HepG2 (cell line): ENCODE data around the gene HSD3B7. TPM values are rescaled to one million over a fixed set of nuclear protein-coding genes. Genes with fewer than 3 reads are reported as not detected.

Experiments used
- HDAC1 ChIP-seq: sonication (generic); formaldehyde crosslinking; IDR thresholded peaks from 2 replicates; pipeline ENCODE4 v1.5.1; 2020; ENCODE audit warnings: mild to moderate bottlenecking, missing genetic modification reagents
- KDM5A ChIP-seq: fragments of 200-600 bp; sonication (generic); IDR thresholded peaks from 2 replicates; pipeline ENCODE4 v1.7.0; 2018; ENCODE audit warnings: antibody characterized with exemption, mild to moderate bottlenecking, low read length, borderline replicate concordance
- KDM5B ChIP-seq: sonication (generic); formaldehyde crosslinking; IDR thresholded peaks from 2 replicates; pipeline ENCODE4 v1.4.0; 2020; ENCODE audit warnings: missing genetic modification reagents, mild to moderate bottlenecking, borderline replicate concordance
- MIXL1 ChIP-seq: IDR thresholded peaks from 2 replicates; pipeline ENCODE4 v1.6.1; 2016
- PHF5A ChIP-seq: IDR thresholded peaks from one replicate; pipeline ENCODE4 v1.6.1; 2018; ENCODE audit warnings: low read depth, missing genetic modification reagents; ENCODE audit not compliant: unreplicated experiment
- POLR2AphosphoS2 ChIP-seq: IDR thresholded peaks from 2 replicates; pipeline ENCODE4 v1.6.1; 2011; ENCODE audit warnings: low read depth, low read length, improper control_type of control experiment
- REXO4 ChIP-seq: sonication (generic); formaldehyde crosslinking; IDR thresholded peaks from 2 replicates; pipeline ENCODE4 v1.8.0; 2022; ENCODE audit warnings: missing genetic modification reagents, mild to moderate bottlenecking, borderline replicate concordance
- SRF ChIP-seq: IDR thresholded peaks from 2 replicates; pipeline ENCODE4 v1.6.1; 2011; ENCODE audit warnings: mild to moderate bottlenecking, low read depth, low read length, moderate library complexity
- SRSF1 ChIP-seq: fragments of 200-400 bp; formaldehyde crosslinking; optimal IDR thresholded peaks from 2 replicates; pipeline ENCODE3; 2017; ENCODE audit warnings: mild to moderate bottlenecking, low read depth, low read length, moderate library complexity
- TCF12 ChIP-seq, 2 experiments: fragments of 450-650 bp in 1 of 2; sonication (generic) in 1 of 2; formaldehyde crosslinking in 1 of 2; IDR thresholded peaks; 2 replicates each; pipeline versions ENCODE4 v1.6.1 to v1.8.0; 2017 to 2022; ENCODE audit warnings: antibody characterized with exemption in 1 of 2, mild to moderate bottlenecking in 1 of 2, missing genetic modification reagents in 1 of 2, moderate library complexity in 1 of 2
- TOE1 ChIP-seq: sonication (generic); formaldehyde crosslinking; IDR thresholded peaks from 2 replicates; pipeline ENCODE4 v1.4.0; 2020; ENCODE audit warnings: mild to moderate bottlenecking, missing genetic modification reagents
- ZNF17 ChIP-seq: sonication (generic); formaldehyde crosslinking; IDR thresholded peaks from 2 replicates; pipeline ENCODE4 v1.5.0; 2020; ENCODE audit warnings: mild to moderate bottlenecking, missing genetic modification reagents
- ZNF264 ChIP-seq: sonication (generic); formaldehyde crosslinking; IDR thresholded peaks from 2 replicates; pipeline ENCODE4 v1.4.0; 2020; ENCODE audit warnings: missing genetic modification reagents
- ZNF3 ChIP-seq: IDR thresholded peaks from 2 replicates; pipeline ENCODE4 v1.7.0; 2017; ENCODE audit warnings: inconsistent platforms
- ZNF326 ChIP-seq: sonication (generic); formaldehyde crosslinking; IDR thresholded peaks from 2 replicates; pipeline ENCODE4 v1.4.0; 2020; ENCODE audit warnings: missing genetic modification reagents, borderline replicate concordance
- ZNF335 ChIP-seq: sonication (generic); formaldehyde crosslinking; IDR thresholded peaks from 2 replicates; pipeline ENCODE4 v1.4.0; 2020; ENCODE audit warnings: missing genetic modification reagents
- ZNF569 ChIP-seq: sonication (generic); formaldehyde crosslinking; IDR thresholded peaks from 2 replicates; pipeline ENCODE4 v1.5.0; 2020; ENCODE audit warnings: mild to moderate bottlenecking, missing genetic modification reagents, moderate library complexity, borderline replicate concordance
- ZNF670 ChIP-seq: sonication (generic); formaldehyde crosslinking; IDR thresholded peaks from 2 replicates; pipeline ENCODE4 v1.8.0; 2022; ENCODE audit warnings: mild to moderate bottlenecking, missing genetic modification reagents, borderline replicate concordance
- ZNF720 ChIP-seq: sonication (generic); formaldehyde crosslinking; IDR thresholded peaks from 2 replicates; pipeline ENCODE4 v1.4.0; 2020; ENCODE audit warnings: missing genetic modification reagents
- polyA plus RNA-seq, 8 experiments: library from polyadenylated mRNA; depleted of rRNA in 3 of 8; stranded (reverse) in 7 of 8; unstranded in 1 of 8; fragments of >200 nt; fragmentation: Illumina TruSeq in 4 of 8; extraction: Trizol in 4 of 8; gene quantifications; 2 replicates each; pipeline versions ENCODE4 v1.2.1 to v1.2.3, GENCODE V29; 2011 to 2016; ENCODE audit warnings: low read depth in 4 of 8, missing spikeins in 1 of 8, mixed read lengths in 1 of 8; ENCODE audit not compliant: insufficient read depth in 1 of 8
- total RNA-seq, 5 experiments: library from RNA; depleted of rRNA; stranded (reverse); fragments of >200 nt; fragmentation: Illumina TruSeq; extraction: Trizol; gene quantifications; 2 replicates each; pipeline ENCODE4 v1.2.3, GENCODE V29; 2016; ENCODE audit warnings: low read depth in 1 of 5
- TF ChIP-seq, protein P1 (sequence below): sonication (generic); formaldehyde crosslinking; IDR thresholded peaks from 2 replicates; pipeline ENCODE4 v1.4.0; 2020; ENCODE audit warnings: mild to moderate bottlenecking, low read depth, missing genetic modification reagents
- TF ChIP-seq, protein P2 (sequence below): sonication (generic); formaldehyde crosslinking; IDR thresholded peaks from 2 replicates; pipeline ENCODE4 v1.8.0; 2022; ENCODE audit warnings: mild to moderate bottlenecking, missing genetic modification reagents, borderline replicate concordance
- TF ChIP-seq, protein P3 (sequence below): sonication (generic); formaldehyde crosslinking; IDR thresholded peaks from 2 replicates; pipeline ENCODE4 v1.4.0; 2020; ENCODE audit warnings: missing genetic modification reagents
- TF ChIP-seq, protein P4 (sequence below): sonication (generic); formaldehyde crosslinking; IDR thresholded peaks from 2 replicates; pipeline ENCODE4 v1.9.0; 2021; ENCODE audit warnings: missing genetic modification reagents, borderline replicate concordance

HSD3B7 gene
- total and polyA plus RNA-seq, 2 of the 13 experiments (the other 11 are each of a cell fraction or from before 2014, with no cell fraction given) = 32.9 to 69.7 TPM

DNA sequence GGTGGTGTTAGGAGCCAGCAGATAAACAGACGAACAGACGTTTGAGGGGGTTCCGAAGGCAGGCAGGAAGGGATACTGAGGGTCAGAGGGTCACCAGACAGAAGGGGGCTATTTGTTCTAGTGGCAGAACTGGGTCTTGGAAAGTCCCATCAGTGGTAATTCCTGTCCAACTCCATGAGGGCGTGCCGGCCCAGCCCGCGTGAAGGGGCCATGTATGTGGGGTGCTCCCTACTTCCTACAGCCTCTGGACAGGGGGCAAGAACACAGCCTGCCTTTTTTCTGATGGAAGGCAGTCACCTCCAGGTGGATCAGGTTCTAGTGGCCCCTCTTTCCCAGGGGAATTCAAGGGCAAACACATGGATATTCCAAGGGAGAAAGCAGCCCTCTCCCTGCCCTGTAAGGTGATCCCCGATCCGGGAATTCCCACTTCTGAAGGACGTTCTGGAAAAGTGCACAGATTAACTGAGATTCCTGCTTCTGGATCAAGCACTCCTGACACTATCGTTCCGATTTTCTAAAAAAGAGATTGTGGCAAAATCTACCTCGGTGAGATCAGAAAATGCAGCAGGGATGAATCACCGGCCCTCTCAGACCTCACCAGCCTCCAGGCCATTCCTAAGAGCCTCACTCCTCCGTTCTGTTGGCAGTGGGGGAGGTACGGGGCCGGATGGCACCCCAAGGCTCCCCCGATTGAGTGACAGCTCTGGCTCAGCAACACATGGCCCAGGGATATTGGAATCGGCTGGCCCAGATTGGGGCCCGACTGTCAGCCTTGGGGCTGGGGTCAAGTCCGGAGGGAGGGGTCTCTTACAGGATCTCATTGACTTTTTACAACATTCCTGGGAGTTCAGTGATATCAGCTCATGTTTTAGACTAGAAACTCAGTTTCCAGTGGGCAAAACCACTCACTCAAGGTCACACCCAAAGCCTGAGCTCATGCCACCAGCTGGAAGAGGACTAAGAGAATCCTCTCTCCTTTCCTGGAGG lies 13.0 kb downstream of the HSD3B7 start (continued):
- TF ChIP-seq SRF = no peak
- no peak for TF ChIP-seq ZNF3 (CRISPR knock-in tag)
- TF ChIP-seq HDAC1 (CRISPR knock-in tag) = no peak; the same call in none of the 2 replicates
- TF ChIP-seq TOE1 (CRISPR knock-in tag) = no peak
- TF ChIP-seq, protein P1, sequence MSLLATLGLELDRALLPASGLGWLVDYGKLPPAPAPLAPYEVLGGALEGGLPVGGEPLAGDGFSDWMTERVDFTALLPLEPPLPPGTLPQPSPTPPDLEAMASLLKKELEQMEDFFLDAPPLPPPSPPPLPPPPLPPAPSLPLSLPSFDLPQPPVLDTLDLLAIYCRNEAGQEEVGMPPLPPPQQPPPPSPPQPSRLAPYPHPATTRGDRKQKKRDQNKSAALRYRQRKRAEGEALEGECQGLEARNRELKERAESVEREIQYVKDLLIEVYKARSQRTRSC = no peak
- no peak for TF ChIP-seq KDM5A
- TF ChIP-seq TCF12 (IDR thresholded peaks at IDR 0.05) = no peak
- TF ChIP-seq TCF12 (CRISPR knock-in tag; IDR thresholded peaks at IDR 0.05) = 0 out of 2 replicates have a peak, but pooled peaks have one; percentile 44
- no peak for TF ChIP-seq PHF5A
- TF ChIP-seq, protein P2, sequence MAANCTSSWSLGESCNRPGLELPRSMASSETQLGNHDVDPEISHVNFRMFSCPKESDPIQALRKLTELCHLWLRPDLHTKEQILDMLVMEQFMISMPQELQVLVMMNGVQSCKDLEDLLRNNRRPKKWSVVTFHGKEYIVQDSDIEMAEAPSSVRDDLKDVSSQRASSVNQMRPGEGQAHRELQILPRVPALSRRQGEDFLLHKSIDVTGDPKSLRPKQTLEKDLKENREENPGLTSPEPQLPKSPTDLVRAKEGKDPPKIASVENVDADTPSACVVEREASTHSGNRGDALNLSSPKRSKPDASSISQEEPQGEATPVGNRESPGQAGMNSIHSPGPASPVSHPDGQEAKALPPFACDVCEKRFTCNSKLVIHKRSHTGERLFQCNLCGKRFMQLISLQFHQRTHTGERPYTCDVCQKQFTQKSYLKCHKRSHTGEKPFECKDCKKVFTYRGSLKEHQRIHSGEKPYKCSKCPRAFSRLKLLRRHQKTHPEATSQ (CRISPR knock-in tag) = no peak; the same call in 1 of the 2 replicates
- no peak for TF ChIP-seq ZNF264 (CRISPR knock-in tag)
- TF ChIP-seq ZNF720 (CRISPR knock-in tag) = no peak
- peak; percentile 92 for TF ChIP-seq ZNF670
- TF ChIP-seq ZNF569 (CRISPR knock-in tag) = no peak
- no peak for TF ChIP-seq POLR2AphosphoS2
- TF ChIP-seq ZNF326 = no peak
- TF ChIP-seq, protein P3, sequence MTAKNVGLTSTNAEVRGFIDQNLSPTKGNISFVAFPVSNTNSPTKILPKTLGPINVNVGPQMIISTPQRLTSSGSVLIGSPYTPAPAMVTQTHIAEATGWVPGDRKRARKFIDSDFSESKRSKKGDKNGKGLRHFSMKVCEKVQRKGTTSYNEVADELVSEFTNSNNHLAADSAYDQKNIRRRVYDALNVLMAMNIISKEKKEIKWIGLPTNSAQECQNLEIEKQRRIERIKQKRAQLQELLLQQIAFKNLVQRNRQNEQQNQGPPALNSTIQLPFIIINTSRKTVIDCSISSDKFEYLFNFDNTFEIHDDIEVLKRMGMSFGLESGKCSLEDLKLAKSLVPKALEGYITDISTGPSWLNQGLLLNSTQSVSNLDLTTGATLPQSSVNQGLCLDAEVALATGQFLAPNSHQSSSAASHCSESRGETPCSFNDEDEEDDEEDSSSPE (CRISPR knock-in tag) = 0 out of 2 replicates have a peak, but pooled peaks have one; percentile 6
- TF ChIP-seq REXO4 (CRISPR knock-in tag) = no peak
- TF ChIP-seq MIXL1 (CRISPR knock-in tag) = peak; percentile 13; the same call in 1 of the 2 replicates
- peak; percentile 7 for TF ChIP-seq SRSF1
- TF ChIP-seq ZNF17 (CRISPR knock-in tag) = no peak
- TF ChIP-seq, protein P4, sequence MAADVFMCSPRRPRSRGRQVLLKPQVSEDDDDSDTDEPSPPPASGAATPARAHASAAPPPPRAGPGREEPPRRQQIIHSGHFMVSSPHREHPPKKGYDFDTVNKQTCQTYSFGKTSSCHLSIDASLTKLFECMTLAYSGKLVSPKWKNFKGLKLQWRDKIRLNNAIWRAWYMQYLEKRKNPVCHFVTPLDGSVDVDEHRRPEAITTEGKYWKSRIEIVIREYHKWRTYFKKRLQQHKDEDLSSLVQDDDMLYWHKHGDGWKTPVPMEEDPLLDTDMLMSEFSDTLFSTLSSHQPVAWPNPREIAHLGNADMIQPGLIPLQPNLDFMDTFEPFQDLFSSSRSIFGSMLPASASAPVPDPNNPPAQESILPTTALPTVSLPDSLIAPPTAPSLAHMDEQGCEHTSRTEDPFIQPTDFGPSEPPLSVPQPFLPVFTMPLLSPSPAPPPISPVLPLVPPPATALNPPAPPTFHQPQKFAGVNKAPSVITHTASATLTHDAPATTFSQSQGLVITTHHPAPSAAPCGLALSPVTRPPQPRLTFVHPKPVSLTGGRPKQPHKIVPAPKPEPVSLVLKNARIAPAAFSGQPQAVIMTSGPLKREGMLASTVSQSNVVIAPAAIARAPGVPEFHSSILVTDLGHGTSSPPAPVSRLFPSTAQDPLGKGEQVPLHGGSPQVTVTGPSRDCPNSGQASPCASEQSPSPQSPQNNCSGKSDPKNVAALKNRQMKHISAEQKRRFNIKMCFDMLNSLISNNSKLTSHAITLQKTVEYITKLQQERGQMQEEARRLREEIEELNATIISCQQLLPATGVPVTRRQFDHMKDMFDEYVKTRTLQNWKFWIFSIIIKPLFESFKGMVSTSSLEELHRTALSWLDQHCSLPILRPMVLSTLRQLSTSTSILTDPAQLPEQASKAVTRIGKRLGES (CRISPR knock-in tag) = no peak
- no peak for TF ChIP-seq KDM5B
- TF ChIP-seq ZNF335 (CRISPR knock-in tag) = no peak
